ENCODE results near the gene ARHGDIG. TPM values are rescaled to one million over a fixed set of nuclear protein-coding genes. Genes with fewer than 3 reads are reported as not detected.
A peak's percentile ranks its signal among the peaks of the same experiment; 100 is the strongest.
"Not testable (repeated sequence)": the region's sequence is repeated elsewhere in the genome, so short reads cannot be mapped to it uniquely, and the experiment has no call there.

The ARHGDIG gene
- total RNA-seq, 2 donors from 2014 or later = not detected

DNA sequence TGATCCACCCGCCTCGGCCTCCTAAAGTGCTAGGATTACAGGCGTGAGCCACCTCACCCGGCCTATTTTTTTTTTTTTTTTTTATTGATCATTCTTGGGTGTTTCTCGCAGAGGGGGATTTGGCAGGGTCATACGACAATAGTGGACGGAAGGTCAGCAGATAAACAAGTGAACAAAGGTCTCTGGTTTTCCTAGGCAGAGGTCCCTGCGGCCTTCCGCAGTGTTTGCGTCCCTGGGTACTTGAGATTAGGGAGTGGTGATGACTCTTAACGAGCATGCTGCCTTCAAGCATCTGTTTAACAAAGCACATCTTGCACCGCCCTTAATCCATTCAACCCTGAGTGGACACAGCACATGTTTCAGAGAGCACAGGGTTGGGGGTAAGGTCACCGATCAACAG lies 22.3 kb upstream of the ARHGDIG start:
- ATAC-seq (replicated peaks); H3K4me3 Mint-ChIP-seq; H3K4me1 Mint-ChIP-seq; H3K27me3 Mint-ChIP-seq; H3K9me3 Mint-ChIP-seq; H3K27ac Mint-ChIP-seq: not testable (repeated sequence)
- H3K36me3 Mint-ChIP-seq (ENCODE audit: low read depth) = peaks cover 24% of the 10 kb centered on the region

DNA sequence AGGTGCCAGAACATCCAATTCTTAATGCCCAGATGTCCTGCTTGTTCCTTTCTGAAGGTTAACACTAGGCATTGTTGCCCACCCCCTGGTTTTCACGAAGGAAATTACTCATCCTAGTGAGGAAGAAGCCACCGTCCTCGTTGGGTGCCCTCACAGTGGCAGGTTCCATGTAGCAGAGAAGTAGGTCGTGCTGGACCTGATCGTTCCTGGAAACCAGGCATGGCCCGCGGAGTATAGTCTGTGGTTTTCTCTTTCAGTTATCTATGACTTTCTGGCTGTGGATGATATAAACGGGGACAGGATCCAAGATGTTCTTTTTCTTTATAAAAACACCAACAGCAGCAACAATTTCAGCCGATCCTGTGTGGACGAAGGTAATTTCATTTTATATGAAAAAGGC lies 21.2 kb upstream of the ARHGDIG start:
- peak; percentile 75 for ATAC-seq (replicated peaks)
- H3K36me3 Mint-ChIP-seq (ENCODE audit: low read depth) = peaks cover 24% of the 10 kb centered on the region
- H3K27ac Mint-ChIP-seq = no peak overlapping the region
- no peaks in the 10 kb centered on the region for H3K9me3 Mint-ChIP-seq
- H3K27me3 Mint-ChIP-seq = no peaks in the 10 kb centered on the region
- H3K4me1 Mint-ChIP-seq = peaks cover 6% of the 10 kb centered on the region
- peak overlapping the region; percentile 36 for H3K4me3 Mint-ChIP-seq

DNA sequence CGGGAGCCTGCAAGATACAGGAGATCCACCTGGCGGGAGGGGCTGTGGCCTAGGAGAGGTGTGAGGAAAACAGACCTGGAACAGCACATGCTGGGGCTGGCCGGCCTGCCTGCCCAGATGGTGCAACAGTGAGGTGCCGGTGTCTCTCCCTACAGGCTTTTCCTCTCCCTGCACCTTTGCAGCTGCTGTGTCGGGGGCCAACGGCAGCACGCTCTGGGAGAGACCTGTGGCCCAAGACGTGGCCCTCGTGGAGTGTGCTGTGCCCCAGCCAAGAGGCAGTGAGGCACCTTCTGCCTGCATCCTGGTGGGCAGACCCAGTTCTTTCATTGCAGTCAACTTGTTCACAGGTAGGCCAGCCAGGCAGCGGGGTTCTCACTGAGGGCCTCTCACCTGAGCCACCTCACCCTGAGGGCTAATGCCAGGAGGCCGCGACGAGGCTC lies 20.6 kb upstream of the ARHGDIG start:
- Mint-ChIP-seq H3K4me3 (peak overlapping the region; percentile 36), H3K9me3 (no peaks in the 10 kb centered on the region), H3K4me1 (peaks cover 6% of the 10 kb centered on the region), H3K36me3 (ENCODE audit: low read depth) (peaks cover 24% of the 10 kb centered on the region), H3K27ac (no peak overlapping the region), H3K27me3 (no peaks in the 10 kb centered on the region)
- no peak for ATAC-seq (replicated peaks)

DNA sequence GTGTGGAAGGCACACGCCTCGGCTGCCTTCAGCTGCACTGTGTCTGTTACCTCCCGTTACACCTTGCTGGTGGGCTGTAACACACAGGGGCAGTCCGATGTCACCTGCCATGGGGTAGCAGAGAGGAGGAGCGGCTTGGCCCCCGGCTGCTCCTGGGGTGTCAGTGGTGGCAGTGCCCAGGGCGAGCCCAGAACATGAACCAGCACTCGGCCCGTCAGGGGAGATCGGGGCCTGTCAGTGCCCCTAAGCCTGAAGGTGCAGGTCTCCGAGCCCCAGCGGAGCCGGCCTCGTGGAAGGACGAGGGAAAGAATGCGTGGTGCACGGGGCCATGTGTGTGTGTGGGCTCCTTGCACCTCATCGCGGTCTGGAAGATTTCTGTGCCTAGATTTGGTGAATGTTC lies 20.1 kb upstream of the ARHGDIG start:
- H3K27me3 Mint-ChIP-seq = no peaks in the 10 kb centered on the region
- no peak for ATAC-seq (replicated peaks)
- H3K4me3 Mint-ChIP-seq = no peak overlapping the region
- peaks cover 20% of the 10 kb centered on the region for H3K36me3 Mint-ChIP-seq (ENCODE audit: low read depth)
- no peak overlapping the region for H3K27ac Mint-ChIP-seq
- H3K4me1 Mint-ChIP-seq = peaks cover 6% of the 10 kb centered on the region
- H3K9me3 Mint-ChIP-seq = no peaks in the 10 kb centered on the region

DNA sequence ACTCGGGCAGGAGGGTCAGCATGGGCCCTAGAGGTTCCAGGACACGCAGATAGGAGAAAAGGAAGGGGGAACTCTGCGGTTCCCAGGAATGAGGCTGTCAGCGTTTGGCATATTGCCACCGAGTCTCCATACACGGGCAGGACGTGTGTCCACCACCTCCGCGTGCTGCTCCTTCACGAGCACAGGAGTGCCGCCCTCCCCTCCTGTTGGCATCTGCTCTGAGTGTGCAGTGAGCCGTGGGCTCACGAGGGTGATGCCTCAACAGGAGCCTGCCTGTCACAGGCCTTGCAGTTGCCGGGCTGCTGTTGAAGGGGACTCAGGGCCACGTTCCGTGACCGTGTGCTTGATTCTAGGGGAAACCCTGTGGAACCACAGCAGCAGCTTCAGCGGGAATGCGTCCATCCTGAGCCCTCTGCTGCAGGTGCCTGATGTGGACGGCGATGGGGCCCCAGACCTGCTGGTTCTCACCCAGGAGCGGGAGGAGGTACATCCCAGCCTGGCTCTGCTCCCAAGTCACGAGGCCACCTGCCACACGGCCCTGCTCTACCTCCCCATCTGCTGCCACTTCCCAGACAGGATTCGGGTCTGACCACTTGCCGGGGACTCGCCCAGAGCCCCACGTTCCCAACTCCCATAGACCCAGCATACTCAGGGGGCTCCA lies 19.2 kb upstream of the ARHGDIG start:
- Mint-ChIP-seq H3K4me3 (no peak overlapping the region), H3K4me1 (peaks cover 6% of the 10 kb centered on the region)

DNA sequence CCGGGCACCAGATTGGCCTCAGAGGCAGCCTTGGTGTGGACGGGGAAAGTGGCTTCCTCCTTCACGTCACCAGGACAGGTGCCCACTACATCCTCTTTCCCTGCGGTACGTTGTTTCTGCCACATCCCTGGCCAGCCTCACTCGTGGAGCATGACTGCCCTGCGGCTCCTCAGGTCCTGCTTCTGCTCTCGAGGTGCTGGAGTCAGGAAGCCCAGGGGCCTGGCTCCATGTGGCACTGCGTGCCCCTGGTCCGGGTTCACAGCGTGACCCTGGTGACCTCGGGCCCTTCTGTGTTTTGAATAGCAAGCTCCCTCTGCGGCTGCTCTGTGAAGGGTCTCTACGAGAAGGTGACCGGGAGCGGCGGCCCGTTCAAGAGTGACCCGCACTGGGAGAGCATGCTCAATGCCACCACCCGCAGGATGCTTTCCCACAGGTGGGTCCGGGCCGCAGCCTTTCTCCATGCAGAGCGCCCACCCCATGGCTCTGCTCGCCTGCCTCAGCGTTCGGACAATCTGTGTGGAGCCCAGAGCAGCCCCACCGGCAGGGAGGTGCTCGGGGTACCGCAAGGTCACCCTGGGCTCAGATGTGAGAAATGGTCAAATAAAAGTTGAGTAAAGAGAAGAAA lies 18.2 kb upstream of the ARHGDIG start:
- no peak for ATAC-seq (replicated peaks)
- no peaks in the 10 kb centered on the region for H3K27me3 Mint-ChIP-seq
- H3K9me3 Mint-ChIP-seq = no peaks in the 10 kb centered on the region
- peaks cover 8% of the 10 kb centered on the region for H3K36me3 Mint-ChIP-seq (ENCODE audit: low read depth)
- H3K27ac Mint-ChIP-seq = no peak overlapping the region
- peaks cover 6% of the 10 kb centered on the region for H3K4me1 Mint-ChIP-seq
- H3K4me3 Mint-ChIP-seq = no peak overlapping the region

More for the DNA sequence above, 19.2 kb upstream of the ARHGDIG start:
- Mint-ChIP-seq H3K27me3 (no peaks in the 10 kb centered on the region), H3K27ac (no peak overlapping the region), H3K9me3 (no peaks in the 10 kb centered on the region), H3K36me3 (ENCODE audit: low read depth) (peaks cover 12% of the 10 kb centered on the region)
- ATAC-seq (replicated peaks) = no peak

DNA sequence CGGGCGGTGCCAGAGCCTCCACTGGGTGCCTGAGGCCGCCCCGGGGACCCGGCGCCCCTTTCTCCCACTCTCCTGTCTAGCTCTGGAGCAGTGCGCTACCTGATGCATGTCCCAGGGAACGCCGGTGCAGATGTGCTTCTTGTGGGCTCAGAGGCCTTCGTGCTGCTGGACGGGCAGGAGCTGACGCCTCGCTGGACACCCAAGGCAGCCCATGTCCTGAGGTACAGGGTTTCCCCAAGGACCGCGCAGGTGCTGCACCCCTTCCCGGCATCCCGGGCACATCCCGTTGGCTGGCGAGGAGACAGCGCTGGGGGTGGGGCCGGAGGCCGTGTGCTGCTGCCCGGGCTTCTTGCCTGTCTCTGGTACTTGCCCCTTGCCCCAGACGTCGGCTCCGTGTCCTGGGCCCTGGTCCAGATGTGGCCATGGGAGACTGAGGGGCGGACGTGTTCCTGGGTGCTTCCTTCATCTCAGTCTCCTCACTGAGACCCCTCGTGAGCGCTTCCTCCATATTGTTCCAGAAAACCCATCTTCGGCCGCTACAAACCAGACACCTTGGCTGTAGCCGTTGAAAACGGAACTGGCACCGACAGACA lies 17.1 kb upstream of the ARHGDIG start:
- H3K4me3 Mint-ChIP-seq = no peak overlapping the region
- H3K36me3 Mint-ChIP-seq (ENCODE audit: low read depth) = peaks cover 8% of the 10 kb centered on the region
- no peak overlapping the region for H3K27ac Mint-ChIP-seq

DNA sequence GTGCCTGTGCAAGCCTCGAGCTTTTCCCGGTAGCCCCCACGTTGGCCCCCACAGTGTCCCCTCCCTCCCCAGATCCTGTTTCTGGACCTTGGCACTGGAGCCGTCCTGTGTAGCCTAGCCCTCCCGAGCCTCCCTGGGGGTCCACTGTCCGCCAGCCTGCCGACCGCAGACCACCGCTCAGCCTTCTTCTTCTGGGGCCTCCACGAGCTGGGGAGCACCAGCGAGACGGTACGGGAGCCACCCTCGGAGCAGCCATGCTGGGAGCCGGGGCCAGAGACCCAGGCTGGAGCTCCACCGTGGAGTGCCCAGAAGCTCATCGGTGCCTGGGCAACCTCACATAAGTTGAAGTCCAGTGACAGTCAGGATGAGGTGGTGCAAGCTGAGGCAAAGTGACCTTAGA lies 16.4 kb upstream of the ARHGDIG start:
- no peaks in the 10 kb centered on the region for H3K9me3 Mint-ChIP-seq
- no peak overlapping the region for H3K27ac Mint-ChIP-seq
- ATAC-seq (replicated peaks) = no peak
- peaks cover 8% of the 10 kb centered on the region for H3K36me3 Mint-ChIP-seq (ENCODE audit: low read depth)
- no peak overlapping the region for H3K4me3 Mint-ChIP-seq
- H3K4me1 Mint-ChIP-seq = peaks cover 5% of the 10 kb centered on the region
- H3K27me3 Mint-ChIP-seq = no peaks in the 10 kb centered on the region

More for the DNA sequence above, 17.1 kb upstream of the ARHGDIG start:
- Mint-ChIP-seq H3K27me3 (no peaks in the 10 kb centered on the region), H3K9me3 (no peaks in the 10 kb centered on the region), H3K4me1 (peaks cover 6% of the 10 kb centered on the region)
- no peak for ATAC-seq (replicated peaks)

DNA sequence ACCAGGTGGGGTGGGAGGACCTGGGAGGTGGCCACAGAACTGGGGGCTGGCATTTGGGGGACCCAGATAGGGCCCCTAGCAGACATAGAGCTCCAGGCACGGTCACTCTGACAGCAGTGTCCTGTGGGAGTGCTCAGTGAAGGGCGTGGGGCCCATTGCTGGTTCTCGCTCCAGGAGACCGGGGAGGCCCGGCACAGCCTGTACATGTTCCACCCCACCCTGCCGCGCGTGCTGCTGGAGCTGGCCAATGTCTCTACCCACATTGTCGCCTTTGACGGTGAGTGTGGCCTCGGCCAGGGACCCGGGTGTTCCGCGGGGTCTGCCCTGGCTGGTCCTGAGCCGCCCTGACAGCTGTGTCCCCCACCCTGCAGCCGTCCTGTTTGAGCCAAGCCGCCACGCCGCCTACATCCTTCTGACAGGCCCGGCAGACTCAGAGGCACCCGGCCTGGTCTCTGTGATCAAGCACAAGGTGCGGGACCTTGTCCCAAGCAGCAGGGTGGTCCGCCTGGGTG lies 15.9 kb upstream of the ARHGDIG start:
- Mint-ChIP-seq H3K4me1 (no peaks in the 10 kb centered on the region), H3K36me3 (ENCODE audit: low read depth) (peaks cover 8% of the 10 kb centered on the region), H3K9me3 (no peaks in the 10 kb centered on the region), H3K27ac (no peak overlapping the region), H3K4me3 (no peak overlapping the region), H3K27me3 (no peaks in the 10 kb centered on the region)
- no peak for ATAC-seq (replicated peaks)

DNA sequence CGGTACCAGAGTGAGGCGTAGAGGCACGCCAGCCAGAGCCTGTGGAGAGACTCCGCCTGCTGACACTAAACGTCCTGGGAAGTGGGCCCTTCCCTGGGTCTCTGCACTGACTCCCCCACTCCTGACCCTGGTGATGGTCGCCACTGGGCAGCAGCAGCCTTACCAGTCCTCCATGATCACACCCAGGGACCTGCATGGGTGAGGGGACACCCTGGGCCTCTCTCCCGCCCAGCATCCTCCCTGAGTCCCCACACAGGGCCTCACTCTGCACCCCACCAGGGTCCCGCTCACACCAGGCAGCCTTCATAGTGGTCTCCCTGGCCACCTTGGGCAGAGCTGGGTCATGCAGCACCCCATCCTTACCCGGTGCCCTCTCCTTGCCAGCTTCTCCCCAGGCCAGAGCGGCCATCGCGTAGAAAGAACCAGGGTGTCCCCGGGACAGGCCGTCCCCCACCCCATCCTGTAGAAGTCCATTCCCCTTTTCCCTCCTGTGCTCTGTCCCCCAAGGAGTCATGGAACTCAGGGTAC lies 15.3 kb upstream of the ARHGDIG start:
- H3K27me3 Mint-ChIP-seq = no peaks in the 10 kb centered on the region
- H3K9me3 Mint-ChIP-seq = no peaks in the 10 kb centered on the region
- no peaks in the 10 kb centered on the region for H3K4me1 Mint-ChIP-seq
- peaks cover 8% of the 10 kb centered on the region for H3K36me3 Mint-ChIP-seq (ENCODE audit: low read depth)
- ATAC-seq (replicated peaks) = no peak
- H3K27ac Mint-ChIP-seq = no peak overlapping the region
- H3K4me3 Mint-ChIP-seq = no peak overlapping the region

DNA sequence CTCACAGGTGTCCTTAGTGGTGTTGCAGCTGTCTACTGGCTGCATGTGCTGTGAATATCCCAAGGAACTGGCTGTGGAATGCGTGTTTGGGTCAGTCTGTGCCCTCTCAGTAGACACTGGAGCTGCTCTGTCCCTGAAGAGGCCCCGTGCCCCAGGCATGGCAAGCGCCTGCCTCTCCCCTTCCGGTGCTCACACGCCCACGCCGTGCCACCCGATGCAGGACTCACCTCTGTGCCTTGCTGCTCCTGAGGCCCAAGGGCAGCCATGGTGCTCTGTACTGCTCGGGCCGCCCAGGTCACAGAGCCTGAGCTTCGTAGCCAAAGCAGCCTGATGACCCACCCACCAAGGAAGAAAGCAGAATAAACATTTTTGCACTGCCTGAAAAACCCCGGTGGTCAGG lies 14.7 kb upstream of the ARHGDIG start:
- H3K27ac Mint-ChIP-seq = no peak overlapping the region
- no peak overlapping the region for H3K4me3 Mint-ChIP-seq
- H3K27me3 Mint-ChIP-seq = no peaks in the 10 kb centered on the region
- H3K4me1 Mint-ChIP-seq = no peaks in the 10 kb centered on the region
- no peaks in the 10 kb centered on the region for H3K9me3 Mint-ChIP-seq
- peaks cover 8% of the 10 kb centered on the region for H3K36me3 Mint-ChIP-seq (ENCODE audit: low read depth)
- ATAC-seq (replicated peaks) = peak; percentile 56

DNA sequence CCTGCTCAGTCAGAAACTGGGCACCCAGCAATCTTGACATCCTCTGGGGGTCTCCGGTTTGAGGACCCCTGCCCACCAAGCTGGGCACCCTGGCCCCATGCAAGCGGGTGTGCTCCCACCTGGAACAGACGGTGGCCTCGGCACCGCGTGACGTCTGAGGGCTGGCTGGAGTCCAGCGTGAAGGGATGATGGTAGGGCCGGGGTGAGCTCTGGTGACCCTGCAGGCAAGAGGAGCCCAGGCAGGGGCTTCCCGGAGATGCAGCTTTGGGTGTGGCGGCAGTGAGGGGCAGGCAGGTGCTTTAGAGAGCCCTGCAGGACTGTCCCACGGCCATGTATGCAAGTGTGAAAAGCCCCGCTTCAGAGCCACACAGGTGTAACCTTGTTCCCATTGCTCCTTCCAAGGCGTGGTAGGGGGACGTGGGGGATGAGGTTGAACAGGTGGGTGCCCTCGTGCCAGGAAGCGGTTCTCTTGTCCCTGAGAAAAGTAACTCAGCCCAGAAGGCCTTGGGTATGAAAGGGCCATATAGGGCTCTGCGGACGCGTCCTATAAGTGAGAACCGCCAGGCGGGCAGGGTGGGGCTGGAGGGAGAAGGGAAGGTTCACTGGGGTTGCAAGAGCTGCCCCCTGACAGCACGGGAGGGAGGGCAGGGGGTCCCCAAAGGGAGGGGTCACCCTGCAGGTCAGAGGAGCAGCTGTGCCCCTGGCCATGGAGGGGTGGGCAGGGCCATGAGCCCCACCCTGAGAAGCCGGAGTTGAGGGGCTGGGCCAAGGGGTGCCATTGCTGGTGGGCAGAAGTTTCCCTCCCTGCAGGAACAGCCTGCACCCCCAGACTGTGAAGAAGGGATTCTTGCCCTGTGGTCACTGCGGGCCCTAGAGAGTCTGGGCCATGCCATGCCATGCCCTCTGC lies 13.9 kb upstream of the ARHGDIG start:
- no peak overlapping the region for H3K27ac Mint-ChIP-seq
- H3K4me1 Mint-ChIP-seq = no peaks in the 10 kb centered on the region
- H3K9me3 Mint-ChIP-seq = no peaks in the 10 kb centered on the region
- H3K36me3 Mint-ChIP-seq (ENCODE audit: low read depth) = peaks cover 8% of the 10 kb centered on the region
- H3K4me3 Mint-ChIP-seq = no peak overlapping the region
- no peak for ATAC-seq (replicated peaks)
- H3K27me3 Mint-ChIP-seq = no peaks in the 10 kb centered on the region

DNA sequence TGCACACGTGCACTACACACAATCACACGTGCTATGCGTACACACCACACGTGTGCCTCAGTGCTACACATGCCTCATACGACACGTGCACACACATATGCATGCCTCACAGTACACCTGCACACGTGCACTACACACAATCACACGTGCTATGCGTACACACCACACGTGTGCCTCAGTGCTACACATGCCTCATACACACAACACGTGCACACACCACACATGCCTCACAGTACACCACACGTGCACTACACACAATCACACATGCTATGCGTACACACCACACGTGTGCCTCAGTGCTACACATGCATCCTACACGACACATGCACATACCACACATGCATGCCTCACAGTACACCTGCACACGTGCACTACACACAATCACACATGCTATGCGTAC lies 12.8 kb upstream of the ARHGDIG start:
- not testable (repeated sequence) for ATAC-seq (replicated peaks); H3K27ac Mint-ChIP-seq

More for the DNA sequence above, 12.8 kb upstream of the ARHGDIG start:
- not testable (repeated sequence) for H3K36me3 Mint-ChIP-seq (ENCODE audit: low read depth); H3K27me3 Mint-ChIP-seq; H3K9me3 Mint-ChIP-seq; H3K4me1 Mint-ChIP-seq; H3K4me3 Mint-ChIP-seq

Measured in activated T-helper 17 cell treated with anti-CD3 and anti-CD28 coated beads, Interleukin-2, amount 50 U/mL, for 72 hours (primary cell).